NCI-H460 (cell line): ENCODE results near the gene CFAP100. TPM values are rescaled to one million over a fixed set of nuclear protein-coding genes. Genes with fewer than 3 reads are reported as not detected.

Source experiments
- DNase-seq: peaks from one replicate; pipeline ENCODE4 v3.0.0-alpha.2; 2016; ENCODE audit warnings: low read depth; ENCODE audit errors: extremely low read depth
- total RNA-seq: library from RNA; depleted of rRNA; stranded (reverse); fragments of >200 nt; shearing (Covaris generic); gene quantifications from 2 replicates; pipeline ENCODE4 v1.2.3, GENCODE V29; 2014

The CFAP100 gene
- total RNA-seq, 1 experiment from 2014 or later: not detected

DNA sequence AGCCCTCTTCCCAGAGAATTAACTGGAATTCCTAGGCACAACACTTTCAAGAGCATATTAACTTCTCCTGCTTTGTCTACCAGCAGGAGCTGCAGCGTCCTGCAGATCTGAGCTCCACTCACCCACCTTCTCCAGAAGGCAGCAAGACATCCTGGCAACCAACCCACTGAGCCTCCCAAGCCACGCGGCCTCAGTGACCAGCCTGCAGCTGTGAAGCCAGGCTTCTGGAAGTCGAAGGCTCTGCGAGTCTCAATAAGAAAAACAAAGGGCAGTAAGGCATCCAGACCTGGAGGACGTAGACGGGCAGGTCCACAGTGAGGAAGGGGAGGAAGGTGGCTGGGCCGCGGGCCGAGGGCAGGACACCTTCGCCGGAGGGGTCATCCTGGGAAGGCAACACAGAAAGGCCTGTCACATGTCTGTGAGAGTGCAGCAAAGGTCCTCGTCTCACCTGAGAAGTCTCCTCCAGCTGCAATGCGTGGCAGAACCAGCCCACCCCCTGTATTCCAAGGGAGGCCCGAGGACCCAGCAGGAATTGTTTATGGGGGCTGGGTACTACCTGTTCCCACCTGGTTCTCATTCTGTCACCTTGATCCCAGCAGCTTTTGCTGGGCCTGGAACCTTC, 44.7 kb downstream of the CFAP100 start:
- DNase-seq: no peak

GRCh38 chr3:126439968-126440708, 45.4 kb downstream of the CFAP100 start:
- no peak for DNase-seq

DNA sequence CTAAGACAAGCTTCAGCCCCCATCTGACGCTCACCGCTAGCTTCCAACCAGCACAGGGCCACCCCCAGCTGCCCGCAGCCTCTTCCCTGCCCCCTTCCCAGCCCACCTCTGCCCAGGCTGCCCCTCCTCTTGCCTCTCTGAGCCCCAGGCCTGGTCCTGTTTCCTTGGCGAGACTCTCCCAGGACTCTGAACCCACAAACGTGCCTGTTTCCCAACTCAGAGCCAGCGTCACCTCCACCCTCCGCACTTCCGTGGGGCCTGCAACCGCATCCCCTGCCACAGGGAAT, 45.9 kb downstream of the CFAP100 start:
- DNase-seq: no peak

DNA sequence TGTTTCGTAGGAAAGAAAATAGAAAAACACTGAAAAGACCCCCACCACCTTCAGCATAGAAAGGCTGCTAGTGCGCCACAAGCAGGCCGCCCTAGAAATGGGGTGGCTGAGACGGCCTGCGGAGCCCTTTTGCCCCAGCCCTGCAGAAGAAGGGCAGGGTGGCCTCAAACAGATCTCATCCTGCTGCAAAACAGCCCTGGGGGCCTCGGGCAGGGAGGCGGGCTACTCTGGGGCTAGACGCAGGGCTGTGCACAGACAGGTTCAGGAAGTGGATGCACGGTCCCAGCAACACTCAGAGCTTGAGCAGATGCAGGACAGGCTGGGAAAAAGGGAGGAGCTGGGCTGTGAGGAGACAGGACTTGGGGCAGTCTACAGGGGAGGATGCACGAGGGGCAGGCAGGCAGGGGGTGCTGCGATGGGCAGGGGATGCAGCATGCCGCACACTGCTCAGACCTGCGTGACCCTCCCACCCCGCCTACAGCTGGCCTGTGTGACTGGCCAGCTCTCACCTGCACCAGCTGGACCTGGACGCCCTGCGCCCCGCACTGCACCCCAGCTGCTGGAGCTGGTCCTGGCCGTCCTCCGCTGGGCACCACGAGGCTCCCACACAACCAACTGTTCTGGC, 46.7 kb downstream of the CFAP100 start:
- DNase-seq: no peak

DNA sequence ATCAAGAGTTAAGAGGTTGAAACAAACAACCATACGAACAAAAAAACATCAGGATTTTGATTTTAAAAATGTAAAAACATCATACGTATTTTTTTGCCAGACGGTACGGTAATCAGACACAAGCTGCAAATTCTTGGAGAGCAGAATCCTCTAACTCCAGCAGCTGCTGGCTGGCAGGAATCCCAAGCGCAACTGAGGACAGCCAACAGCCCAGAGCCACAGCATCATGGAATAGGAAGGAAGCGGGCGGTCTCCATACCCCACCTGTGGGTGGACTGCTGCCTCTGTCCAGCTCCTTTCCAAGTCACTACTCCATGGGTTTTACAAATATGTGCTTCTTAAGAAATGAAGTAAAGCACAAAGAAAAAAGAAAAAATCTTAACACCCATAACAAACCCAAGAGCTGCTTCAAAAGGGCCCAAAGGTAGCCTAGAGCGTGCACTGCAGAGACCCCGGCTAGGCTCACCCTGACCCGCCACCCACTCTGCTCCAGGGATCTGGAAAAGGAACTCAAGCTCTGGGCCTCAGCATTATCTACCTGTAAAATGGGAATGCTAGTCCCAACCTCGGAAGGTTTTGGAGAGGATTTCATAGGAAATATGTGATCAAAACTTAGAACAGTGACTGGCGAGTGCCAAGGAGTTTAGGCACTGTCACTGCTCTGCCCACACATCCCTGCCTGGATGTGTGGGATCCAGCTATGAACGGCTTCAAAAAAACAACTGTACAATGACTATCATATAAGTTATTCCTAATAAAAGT, 47.6 kb downstream of the CFAP100 start:
- DNase-seq: no peak

- DNase-seq: no peak
Observed at GRCh38 chr3:126442856-126443242, 48.1 kb downstream of the CFAP100 start.

- no peak for DNase-seq
Observed at GRCh38 chr3:126445506-126445905, 50.8 kb downstream of the CFAP100 start.

GRCh38 chr3:126446301-126446700, 51.6 kb downstream of the CFAP100 start:
- no peak for DNase-seq

DNA sequence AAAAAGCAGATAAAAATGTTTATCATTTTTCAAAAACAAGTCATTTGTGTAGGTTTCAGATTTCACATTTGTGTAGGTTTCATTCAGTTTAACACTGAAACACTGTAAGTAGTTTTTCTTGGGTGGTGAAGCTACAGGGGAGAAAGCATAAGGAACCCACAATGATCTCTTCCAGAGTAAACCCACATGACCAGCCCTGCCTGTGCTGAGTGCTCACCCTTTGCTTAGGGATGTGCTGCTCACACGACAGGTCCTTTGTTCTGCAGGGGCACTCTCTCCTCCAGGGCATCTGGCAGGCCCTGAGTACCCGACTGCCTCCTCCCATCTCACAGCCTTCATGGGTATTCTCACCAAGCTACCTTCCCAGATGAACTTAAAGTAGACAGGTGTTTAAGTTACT, 52.1 kb downstream of the CFAP100 start:
- DNase-seq: no peak

DNA sequence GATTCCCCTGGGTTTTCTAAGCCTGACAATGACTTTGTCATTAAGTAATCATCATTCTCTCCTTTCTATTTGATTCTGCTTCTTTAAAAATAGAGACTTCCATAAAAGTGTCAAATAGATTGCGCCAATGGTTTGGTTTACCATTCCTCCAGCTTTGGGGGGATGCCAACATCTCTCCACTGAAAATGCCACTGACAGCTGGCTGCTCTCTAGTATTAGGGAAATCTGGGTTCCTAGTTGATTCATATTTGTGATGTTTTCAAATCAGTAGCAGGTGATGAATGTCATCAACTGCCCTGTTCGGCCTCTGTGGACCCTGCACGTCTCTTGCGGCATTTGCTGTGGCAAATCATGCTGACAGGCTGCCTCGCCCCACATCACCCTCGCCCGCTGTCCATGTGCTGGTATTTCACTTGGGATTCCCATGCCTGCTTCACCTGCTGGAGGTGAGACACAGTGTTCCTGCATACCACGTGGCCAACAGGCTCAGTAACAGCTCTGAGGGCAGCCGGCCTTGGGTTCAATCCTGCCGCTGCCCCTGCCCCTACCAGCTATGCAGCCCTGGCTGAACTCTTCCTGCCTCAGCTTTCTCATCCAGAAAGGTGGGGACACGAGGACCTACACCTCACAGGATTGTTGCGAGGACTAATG, 52.9 kb downstream of the CFAP100 start:
- no peak for DNase-seq

DNA sequence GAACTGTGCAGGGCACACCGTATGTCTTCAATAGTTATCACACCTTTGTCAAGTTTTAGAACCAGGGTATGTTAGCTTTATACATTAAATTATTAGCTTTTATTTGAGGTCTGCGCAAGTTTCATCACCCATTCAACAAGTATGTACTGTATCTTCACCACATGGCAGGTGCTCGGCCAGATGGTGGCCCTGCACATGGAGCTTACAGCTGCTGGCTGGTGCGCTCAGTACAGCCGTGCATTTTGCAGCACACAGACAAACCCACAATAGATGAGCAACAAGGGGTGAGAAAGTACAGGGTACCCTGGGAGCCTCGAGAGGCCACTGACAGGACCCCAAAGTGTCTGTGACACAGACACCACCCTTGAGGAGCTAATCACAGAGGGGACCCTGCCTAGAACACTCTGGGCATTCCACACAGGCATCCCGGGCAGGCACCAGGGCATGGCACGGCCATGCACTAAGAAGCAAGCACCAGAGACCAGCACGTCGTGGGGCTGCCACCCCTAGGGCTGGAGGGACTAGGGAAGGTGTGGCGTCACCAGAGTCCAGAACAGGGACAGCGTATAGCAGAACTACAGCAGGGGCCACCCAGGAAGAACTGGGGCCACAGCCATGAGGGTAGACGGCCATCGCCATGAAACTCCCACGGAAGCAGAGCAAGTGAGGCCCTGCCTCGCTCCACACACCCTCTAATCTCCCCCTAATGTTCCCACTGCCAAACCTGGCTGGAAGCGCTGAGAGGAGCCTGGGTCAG, 53.6 kb downstream of the CFAP100 start:
- no peak for DNase-seq

- no peak for DNase-seq
Observed at GRCh38 chr3:126448893-126449180, 54.1 kb downstream of the CFAP100 start.

- DNase-seq: no peak
Observed at GRCh38 chr3:126449621-126450051, 54.9 kb downstream of the CFAP100 start.

DNA sequence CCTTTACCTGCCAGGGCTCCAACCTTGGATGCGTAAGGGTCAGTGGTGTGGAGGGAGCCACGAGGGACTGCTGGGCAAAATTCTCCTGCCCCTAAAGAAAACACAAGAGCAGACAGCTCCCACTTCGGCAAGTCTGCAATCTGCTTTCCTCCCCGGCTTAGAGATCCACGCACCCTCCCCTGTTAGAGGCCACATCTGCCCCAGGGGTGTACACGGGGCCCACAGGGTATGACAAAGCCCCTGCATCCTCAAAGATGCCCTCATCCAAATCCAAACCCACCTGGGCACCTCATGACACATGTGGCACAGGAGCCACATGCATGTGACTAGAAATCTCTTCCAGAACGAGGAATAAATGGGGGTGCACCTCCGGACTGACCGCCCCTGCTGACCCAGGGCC, 55.5 kb downstream of the CFAP100 start:
- no peak for DNase-seq

GRCh38 chr3:126450744-126451143, 56.0 kb downstream of the CFAP100 start:
- no peak for DNase-seq

DNA sequence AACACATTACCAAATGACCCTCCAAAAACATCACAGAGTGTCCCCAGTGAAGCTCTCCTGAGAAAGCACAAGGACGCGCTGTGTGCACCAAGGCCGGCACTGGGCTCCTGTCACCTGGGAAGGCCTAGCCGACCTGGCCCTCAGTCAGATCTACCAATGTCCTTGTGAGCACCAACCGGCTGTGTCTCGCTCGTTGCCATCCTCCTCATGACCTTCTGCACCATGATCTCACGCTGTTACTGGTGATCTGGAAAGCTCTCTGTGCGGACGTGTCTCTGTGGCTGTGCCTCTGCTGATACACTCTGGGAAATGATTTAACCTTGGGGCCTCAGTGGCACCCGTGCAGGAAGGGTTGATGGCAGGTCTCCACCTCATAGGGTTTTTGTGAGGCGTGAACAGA, 56.8 kb downstream of the CFAP100 start:
- DNase-seq: no peak

GRCh38 chr3:126452213-126452612, 57.5 kb downstream of the CFAP100 start:
- DNase-seq: no peak

GRCh38 chr3:126454025-126454424, 59.3 kb downstream of the CFAP100 start:
- DNase-seq: no peak

DNA sequence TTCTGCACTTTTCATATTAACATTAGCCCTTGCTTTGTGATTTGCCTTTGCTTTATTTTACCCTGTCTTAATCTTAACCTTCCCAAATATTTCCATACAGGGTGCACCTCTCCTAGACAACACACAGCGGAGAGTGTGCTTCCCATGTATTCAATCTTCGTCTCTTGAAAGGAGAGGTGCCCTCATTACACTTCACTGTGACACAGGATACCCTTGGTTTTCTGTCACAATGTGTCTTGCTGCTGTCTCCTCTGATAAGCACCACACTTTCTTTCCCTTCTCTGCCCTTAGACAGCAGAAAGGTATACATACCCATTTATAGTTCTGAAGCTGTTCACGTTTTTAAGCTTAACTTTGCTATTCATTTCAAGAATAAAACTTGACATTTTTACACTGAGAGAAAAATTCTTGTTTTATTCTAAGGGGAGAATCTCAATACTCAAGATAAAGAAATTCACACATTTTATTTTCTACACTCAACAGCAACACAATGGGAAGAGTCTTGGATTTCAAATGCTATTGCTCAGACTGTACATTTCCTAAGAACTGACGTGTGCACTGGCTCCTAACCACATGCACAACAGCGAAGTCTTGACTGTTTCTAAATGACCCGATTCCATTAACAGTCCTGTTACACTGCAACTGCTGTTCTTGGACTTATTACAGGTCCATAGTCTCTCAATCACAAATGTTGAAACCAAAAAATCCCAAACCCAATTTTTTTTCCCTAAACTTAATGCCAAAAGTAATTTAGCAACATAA, 59.9 kb downstream of the CFAP100 start:
- DNase-seq: no peak

- DNase-seq: no peak
Observed at GRCh38 chr3:126456211-126456610, 61.5 kb downstream of the CFAP100 start.
